Activated T-helper 1 cell treated with anti-CD3 and anti-CD28 coated beads, Interleukin-2, amount 50 U/mL, for 16 hours (primary cell): ENCODE measurements around the gene HEATR5A.
"Not testable (repeated sequence)": the region's sequence is repeated elsewhere in the genome, so short reads cannot be mapped to it uniquely, and the experiment has no call there.

Source experiments
- DNase-seq, 2 donors: peaks; one replicate each; pipeline ENCODE4 v3.0.0-alpha.2; 2020; ENCODE audit warnings: low read depth in 1 of 2, low spot score in 1 of 2

Gene HEATR5A

DNA sequence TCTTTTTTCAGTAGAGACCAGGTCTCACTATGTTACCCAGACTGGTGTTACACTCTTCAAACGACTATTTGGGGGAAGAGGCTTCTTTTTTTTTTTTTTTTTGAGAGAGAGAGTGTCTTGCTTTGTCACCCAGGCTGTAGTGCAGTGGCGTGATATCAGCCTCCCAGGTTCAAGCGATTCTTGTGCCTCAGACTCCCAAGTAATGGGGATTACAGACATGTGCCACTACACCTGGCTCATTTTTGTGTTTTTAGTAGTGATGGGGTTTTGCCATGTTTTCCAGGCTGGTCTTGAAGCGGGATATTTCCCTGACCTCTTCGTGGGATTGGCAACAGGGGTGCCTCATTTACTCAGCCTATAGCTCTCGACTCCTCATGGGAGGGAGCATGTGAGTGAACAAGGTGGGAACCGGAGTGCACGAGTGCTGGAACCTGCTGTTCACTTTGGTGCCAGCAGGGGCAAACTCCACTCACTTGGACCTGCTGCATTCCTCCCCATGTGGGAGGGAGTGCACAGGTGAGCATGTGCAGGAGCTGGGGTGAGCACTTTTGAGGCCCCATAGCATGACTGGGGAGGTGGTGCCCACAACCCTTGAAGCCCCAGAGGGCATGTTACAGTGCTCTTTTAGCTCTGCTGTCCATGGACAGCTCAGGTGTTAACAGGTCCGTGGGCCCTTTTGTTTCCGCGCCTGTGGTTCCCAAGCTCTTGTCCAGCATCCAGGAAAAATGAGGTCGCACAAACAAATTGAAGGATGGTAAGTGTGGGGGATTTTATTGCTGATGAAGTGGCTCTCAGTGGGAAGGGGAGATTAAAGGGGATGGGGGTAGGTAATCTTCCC lies 133.7 kb downstream of the HEATR5A start:
- no peak for DNase-seq

DNA sequence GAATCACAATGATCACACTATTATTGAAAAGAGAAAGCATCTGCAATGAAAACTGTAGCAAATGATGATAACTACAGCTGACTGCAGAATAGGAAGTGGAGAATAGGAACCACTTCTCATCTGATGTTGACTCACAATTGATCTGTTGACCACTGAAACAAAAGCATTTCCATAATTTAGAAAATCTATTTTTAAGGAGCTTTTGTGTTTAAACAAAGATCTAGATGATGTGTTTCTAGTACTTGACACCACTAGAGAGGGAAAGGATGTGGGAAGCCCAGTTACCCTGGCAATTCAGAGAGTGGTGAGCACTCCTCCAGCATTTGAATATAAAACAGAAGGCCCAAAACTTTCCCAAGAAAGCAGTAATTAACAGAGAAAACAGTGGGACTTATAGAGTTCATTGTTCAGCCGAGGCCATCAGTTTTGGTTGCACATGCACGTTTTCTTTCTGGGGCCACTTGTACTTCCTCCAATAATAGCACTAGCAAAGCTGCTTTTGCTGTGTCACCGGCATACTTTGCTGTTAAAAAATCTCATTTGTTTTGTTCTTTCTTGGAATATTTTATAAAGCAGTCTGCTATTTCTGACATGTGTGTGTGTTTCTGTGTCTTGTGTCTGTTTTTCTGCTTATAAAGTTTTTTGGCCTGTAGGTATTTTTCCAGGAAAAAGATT lies 136.6 kb downstream of the HEATR5A start:
- DNase-seq, result no peak

DNA sequence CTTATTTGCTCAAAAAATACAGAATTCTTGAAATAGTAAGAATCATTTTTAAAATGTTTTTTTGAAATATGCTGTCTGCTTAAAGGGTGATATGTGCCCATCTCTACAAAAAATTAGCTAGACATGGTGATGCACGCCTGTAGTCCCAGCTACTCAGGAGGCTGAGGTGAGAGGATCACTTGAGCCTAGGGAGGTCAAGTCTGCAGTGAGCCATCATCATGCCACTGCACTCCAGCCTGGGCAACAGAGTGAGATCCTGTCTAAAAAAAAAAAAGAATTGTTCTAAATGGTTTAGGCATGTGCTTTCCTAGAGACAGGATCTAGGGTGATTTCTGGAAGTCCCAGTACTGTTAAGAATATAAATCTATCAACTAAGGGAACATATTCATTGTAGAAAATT lies 137.2 kb downstream of the HEATR5A start:
- no peak for DNase-seq

DNA sequence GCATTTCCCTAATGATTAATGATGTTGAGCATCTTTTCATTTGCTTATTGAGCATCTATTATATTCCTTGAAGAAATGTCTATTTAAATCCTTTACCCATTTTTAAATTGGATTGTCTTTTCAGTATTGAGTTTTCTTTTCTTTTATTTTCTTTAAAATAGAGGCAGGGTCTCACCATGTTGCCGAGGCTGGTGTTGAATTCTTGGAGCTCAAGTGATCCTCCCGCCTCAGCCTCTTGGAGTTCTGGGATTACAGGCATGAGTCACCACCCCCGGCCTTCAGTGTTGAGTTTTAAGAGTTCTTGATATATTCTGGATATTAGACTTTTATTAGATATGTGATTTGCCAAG lies 139.5 kb downstream of the HEATR5A start:
- no peak for DNase-seq

DNA sequence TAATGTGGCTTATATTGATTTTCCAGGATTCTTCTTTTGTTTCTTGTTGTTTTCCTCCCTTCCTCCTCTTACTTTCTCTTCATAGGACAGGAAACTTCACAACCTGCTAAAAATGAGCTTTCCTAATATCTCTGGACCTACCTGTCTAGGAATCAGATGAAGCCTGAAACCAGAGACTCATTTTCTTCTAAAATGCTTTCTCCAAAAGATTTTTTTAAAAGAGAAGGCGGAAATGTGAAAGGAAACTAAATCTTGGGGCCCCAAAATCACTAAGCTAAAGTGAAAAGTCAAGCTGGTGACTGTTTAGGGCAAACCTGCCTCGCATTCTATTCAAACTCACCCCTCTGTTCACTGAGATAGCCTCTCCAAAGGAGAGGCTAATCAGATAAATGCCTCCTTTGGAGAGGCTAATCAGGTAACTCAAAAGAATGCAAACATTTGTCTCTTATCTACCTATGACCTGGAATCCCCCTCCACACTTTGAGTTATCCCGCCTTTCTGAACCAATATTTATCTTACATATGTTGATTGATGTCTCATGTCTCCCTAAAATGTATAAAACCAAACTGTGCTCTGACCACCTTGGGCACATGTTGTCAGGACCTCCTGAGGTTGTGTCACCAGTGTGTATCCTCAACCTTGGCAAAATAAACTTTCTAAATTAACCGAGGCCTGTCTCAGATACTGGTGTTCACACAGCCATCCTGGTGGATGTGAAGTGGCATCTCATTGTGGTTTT lies 140.0 kb downstream of the HEATR5A start:
- DNase-seq, result no peak

DNA sequence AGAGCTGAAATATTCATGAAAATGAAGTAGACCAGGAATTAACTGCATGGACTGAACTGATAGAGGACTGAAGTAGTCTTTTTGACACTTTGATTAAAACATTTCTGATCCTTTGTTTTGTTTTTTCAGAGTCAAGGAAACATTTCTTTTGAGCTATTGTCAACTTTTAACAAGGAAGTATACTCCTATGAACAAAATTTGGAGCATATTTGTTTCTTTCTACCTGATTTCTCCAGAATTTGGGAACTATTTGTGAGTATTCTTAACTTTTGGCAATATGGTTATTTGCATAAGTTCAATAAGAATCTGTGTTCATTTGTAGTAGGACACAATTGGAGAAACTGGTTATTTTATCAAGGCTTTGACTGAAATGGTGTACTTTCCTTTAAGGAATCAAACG lies 141.5 kb downstream of the HEATR5A start:
- no peak for DNase-seq

GRCh38 chr14:31277085-31277484 lies 143.3 kb downstream of the HEATR5A start:
- no peak for DNase-seq

GRCh38 chr14:31276417-31276816 lies 143.9 kb downstream of the HEATR5A start:
- not testable (repeated sequence) for DNase-seq

- DNase-seq, result no peak
Observed at GRCh38 chr14:31275731-31276130, 144.6 kb downstream of the HEATR5A start.

GRCh38 chr14:31271648-31272047 lies 148.7 kb downstream of the HEATR5A start:
- no peak for DNase-seq

- DNase-seq, result no peak
Observed at GRCh38 chr14:31270196-31270772, 150.1 kb downstream of the HEATR5A start.

- DNase-seq, result no peak
Observed at GRCh38 chr14:31269634-31270195, 150.6 kb downstream of the HEATR5A start.

DNA sequence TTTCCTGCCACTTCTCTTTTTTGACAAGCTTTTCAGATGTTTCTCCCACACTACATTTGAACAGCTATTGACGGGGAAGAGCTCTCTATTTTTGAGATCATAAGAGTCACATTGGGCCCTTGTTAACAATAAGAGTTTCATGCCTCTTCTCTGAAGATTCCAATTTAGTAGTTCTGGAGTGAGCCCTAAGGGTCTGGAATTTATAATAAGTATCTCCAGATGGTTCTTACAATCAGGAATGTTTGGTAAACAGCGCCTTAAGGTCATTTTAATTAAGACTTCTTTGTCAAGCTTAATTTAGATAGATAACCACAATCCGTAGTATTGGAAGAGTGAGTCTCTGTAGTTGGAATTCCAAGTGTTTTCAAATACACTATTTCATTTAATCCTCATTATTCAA lies 152.1 kb downstream of the HEATR5A start:
- no peak for DNase-seq

DNA sequence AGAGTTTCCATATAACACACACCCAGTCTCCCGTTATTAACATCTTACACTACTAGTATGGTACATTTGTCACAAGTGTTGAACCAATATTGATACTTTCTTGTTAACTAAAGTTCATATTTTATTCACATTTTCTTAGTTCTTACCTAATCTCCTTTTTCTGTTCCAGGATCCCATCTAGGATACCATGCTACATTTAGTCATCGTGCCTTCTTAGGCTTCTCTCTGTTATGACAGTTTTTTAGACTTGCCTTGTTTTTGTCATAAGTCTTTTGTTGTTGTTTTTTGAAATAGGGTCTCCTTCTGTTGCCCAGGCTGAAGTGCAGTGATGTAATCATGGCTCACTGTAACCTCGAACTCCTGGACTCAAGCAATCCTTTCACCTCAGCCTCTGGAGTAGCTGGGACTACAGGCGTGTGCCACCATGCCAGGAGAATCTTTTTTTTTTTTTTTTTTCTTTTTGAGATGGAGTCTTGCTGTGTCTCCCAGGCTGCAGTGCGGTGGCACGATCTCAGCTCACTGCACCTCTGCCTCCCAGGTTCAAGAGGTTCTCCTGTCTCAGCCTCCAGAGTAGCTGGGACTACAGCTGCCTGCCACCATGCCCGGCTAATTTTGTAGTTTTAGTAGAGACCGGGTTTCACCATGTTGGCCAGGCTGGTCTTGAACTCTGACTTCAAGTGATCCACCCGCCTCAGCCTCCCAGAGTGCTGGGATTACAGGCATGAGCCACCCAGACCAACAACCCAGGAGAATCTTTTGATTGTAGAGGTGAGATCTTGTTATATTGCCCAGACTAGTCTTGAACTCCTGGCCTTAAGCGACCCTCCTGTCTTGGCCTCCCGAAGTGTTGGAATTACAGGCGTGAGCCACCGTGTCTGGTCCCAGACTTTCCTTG lies 153.7 kb downstream of the HEATR5A start:
- DNase-seq, result no peak

- DNase-seq, result no peak
Observed at GRCh38 chr14:31265701-31266398, 154.5 kb downstream of the HEATR5A start.

- DNase-seq, result no peak
Observed at GRCh38 chr14:31263485-31264133, 156.7 kb downstream of the HEATR5A start.

DNA sequence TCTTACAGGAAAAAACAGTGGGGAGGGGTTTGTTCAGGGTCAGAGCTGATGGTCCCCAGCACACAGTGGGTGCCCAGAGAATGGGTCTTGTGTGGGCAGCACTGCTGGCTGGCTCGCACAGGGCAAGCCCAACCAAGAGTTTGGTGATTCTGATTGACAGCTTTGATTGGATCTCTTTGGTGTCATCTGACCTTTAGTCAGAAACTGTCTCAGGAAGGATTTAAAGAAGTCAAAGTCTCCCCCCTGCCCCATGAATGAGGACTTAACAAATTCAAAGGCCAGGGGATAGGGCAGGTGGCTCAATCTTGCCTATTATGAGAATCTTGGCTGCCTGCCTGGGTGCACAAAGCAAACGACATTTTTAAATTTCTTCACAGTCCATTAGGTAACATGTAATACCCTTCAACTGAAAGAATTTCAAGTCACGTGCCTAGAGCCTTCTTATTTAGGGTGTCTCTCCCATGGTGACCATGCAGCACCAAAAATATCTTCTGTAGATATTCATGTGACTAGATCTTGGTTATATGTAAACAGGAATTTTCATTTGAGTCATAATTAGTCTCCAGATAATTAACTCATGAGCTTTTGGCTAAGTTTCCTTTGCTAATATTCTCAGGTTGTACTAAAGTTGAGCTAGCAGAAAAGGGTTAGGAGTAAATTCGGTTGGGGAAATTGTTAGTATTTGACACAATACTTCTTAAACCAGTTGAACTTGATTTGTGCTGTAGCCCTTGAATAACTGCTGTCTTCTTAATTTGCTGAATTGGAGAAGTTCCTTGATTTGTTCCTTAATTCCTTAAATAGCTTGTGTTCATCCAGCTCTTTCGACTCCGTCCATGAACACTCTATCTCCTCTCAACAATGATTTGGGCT lies 158.3 kb downstream of the HEATR5A start:
- DNase-seq, result no peak

- no peak for DNase-seq
Observed at GRCh38 chr14:31261523-31261858, 158.9 kb downstream of the HEATR5A start.
